ENCODE data around the gene PRKCZ.
"Not testable (repeated sequence)": the region's sequence is repeated elsewhere in the genome, so short reads cannot be mapped to it uniquely, and the experiment has no call there.

Gene PRKCZ

DNA sequence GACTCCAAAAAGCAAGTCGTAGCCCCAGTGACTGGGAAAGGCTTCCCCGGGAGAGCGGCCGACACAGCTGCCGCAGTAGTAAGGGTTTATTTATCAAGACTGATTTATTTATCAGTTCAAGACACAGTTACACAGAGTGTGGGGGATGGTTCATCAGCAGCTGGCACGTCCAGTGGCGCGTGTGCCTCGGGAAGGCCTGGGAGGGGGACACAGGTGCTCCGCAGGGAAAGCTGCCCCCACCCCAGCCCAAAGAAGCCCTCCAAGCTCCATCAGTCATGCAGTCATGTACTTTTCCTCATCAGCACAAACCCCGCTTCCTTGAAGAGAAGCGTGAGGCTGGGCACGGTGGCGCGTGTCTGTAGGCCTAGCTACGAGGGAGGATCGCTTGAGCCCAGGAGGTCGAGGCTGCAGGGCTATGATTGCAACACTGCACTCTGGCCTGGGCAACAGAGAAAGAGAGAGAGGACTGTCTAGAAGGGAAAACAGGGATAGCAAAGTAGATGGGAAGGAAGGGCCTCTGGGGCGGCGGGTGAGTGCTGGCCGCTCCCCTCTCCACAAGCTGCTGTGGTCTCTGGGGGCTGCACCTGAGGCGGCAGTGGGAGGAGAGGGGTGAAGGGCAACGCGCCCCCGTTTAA is 53.2 kb downstream of the PRKCZ start:
- no peak for DNase-seq (ENCODE audit: low read depth)

DNA sequence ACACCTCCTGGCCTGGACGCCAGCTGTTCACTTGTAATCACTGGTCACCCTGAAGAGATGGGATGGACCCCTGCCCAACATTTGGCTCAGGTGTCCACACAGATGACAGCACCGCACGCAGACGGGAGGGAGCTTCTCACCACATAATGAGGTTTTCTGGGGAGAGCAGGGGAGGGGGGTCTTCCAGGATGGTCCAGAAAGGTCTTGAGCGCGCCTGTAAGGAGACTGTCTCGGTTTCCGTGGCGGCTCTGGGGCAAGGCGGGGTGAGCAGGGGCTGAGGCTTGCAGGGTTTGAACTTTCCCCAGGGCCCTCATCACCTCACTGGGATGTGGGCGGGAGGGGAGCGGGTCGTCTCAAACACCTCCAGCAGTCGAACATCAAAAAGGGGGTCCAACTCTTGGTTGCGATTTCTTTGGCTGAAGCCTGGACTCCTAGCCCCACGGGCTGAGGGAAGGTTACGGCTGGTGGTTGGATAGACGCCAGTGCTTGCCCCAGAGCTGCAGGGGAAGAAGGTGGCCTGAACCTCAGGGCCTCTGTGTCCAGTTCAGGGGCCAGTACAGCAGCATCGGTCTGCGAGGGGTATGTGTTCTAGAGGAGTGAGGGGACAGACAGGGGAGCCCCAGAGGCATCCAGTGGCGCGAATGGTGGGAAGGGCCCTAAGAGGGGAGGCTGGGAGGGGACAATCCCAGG is 53.8 kb downstream of the PRKCZ start:
- DNase-seq (ENCODE audit: low read depth) = no peak

DNA sequence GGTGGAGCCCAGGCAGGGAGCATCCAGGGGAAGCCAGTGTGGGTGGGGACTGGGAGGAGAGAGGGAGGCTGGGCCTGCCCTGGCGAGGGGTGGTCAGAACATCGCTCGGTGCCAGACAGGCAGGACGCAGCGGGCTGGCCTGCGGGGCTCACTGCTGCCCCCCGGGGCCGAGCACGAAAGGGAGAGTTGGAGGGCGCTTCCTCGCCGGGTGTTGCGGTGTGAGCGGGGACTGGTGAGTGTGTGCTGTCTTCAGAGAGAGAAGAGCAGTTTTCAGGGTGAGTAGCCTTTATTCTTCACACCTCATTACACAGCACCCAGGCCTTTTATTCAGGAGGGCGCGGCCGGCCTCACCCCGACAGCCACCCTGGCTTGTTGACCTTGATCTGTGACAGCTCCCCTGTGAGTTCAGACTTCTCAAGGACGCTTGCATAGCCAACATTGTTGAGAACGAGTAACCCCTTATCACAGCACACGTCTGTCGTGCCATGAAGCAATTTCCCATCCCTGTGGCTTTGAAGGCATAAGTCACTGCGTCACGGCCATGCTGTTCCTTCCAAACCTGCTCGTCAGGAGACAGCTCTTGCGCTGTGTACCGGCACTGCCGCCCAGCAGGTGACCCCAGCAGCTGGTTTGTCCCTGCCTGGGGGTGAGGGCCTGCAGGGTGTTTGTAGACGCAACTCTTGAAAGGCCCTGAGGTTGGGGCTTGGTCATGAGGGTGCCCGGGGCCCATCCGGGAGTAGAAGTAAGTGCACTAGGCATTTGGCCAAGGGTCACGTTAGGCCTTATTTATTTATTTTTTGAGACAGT is 54.6 kb downstream of the PRKCZ start:
- DNase-seq (ENCODE audit: low read depth) = no peak

DNA sequence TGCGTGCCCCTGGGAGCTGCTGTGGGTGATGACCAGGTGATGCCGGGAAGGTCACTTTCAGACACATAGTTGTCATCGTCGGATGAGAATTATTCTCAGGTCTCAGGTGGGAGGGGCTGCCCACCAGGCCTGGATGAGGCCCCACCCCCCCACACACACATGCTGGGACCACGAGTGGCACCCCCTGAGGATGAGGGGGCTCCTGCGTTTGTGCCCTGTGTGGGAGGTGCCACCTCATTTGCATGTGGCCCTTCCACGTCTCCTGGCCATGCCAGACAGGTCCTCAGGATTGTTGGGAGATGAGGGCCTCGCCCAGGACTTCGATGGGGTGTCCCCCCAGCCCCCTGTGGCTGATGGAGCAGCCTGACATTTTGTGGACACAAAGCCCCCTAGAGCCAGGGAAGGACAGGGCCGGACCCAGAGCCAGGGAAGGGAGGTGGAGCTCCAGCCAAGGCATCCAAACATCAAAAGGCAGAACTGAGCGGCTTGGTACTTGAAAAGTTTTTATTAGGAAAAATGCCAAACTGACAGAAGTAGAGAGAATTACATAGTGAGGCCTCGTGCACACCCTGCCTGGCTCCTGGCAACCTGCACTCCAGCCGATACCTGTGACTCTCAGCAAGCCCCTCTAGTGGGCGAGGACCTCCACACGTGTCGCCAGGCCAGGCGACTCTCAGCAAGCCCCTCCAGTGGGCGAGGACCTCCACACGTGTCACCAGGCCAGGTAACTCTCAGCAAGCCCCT is 55.7 kb downstream of the PRKCZ start:
- no peak for DNase-seq (ENCODE audit: low read depth)

DNA sequence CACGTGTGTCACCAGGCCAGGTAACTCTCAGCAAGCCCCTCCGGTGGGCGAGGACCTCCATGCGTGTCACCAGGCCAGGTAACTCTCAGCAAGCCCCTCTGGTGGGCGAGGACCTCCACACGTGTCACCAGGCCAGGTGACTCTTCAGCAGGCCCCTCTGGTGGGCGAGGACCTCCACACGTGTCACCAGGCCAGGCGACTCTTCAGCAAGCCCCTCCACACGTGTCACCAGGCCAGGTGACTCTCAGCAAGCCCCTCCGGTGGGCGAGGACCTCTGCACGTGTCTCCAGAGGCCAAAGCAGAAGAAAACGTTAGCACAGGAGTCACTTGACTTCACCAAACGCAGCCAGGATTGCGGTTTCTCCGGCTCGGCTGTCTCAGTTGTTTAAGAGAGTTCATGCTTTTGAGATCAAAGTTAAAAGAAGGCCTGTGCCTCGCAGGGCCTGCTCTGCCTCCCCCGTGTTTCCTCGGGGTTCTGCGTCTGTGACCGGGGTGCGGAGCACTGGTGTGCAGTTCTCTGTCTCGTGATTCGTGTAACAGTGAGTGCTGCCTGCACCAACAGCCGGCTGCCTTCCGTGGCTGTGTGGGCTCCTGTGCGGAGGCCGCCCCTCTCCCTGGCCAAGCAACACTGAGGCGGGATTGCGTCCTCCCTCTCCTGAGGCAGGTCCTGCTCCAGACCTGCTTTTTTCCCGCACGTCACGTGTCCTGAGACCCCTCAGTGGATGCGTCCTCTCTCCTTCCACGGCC is 56.6 kb downstream of the PRKCZ start:
- no peak for DNase-seq (ENCODE audit: low read depth)

DNA sequence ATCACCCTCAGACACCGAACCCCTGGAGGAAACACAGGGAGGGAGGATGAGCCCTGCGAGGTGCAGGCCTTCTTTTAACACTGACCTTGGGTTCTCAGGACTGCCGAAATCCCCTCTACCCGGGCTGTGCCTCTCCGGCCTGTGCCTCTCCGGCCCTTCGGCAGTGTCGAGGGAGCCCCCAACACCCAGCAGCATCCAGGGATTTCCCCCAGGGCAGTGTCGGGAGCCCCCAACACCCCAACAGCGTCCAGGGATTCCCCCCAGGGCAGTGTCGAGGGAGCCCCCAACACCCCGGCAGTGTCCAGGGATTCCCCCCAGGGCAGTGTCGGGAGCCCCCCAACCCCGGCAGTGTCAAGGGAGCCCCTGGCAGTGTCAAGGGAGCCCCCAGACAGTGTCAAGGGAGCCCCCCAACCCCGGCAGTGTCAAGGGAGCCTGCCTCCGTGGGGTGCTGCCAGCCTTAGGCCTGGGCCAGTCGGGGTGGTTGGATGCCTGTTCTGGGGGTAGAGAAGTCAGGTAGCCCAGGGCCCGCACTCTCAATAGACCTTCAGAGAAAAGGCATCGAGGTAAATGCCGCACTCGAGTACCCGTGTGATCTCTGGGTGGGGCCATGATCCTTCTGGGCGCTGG is 57.5 kb downstream of the PRKCZ start:
- no peak for DNase-seq (ENCODE audit: low read depth)

DNA sequence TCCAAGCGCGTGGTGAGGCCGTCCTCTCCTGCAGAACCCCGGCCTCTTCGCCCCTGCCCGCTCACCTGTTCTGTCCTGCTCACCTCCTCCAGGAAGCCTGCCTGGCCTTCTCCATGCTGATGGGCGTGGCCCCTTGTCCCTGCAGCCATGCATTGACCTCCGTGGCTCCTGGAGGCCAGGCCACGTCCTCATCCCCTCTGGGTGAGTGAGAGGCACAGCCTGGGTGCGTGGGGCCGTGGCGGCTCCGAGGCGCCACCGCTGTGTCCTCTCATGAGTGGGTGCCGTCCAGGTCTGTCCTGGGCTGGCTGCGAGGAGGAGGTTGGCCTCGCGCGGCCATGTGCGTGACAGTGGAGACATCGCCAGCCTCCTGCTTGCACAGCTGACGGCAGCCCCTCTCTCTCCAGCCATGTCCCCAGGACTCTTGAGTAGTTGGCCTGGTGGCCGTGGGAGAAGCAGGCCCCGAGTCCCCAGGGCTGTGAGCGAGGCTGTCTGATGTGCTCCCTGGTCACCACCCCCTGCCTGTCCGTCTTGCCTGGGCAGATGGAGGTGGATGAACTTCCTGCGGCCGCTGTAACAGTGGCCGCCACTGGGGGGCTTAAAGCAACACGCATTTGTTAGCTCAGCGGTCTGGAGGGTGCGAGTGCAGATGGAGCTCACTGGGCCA is 58.1 kb downstream of the PRKCZ start:
- no peak for DNase-seq (ENCODE audit: low read depth)

DNA sequence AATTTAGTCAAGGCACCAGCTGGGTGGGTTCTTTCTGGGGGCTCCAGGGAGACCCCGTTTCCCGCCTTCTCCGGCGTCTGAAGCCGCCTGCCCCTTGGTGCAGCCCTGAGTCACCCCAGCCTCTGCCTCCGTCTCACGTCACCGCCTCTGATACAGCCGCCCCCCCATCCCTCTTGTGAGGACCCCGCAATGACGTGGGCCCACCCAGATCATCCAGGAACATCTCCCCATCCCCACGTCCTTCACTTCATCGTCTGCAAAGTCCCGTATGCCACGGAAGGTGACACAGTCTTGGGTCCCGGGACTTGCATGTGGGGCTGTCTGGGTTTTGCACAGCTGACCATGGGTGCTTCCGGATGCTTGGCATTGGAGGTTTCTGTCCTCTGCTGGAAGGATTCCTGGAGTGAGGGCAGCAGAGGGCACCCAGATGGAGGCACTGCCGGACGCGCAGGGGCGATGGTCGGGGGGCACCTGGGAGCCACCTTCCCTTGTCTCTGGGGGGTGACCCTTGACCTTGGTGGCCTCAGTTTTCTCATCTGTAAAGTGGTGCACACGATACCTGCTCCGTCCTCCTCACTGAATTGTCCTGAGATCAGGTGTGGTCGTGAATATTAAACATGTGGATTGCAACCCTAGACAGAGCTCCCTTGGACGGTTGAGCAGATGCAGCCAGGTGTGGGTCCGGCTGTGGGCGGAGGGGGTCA is 58.8 kb downstream of the PRKCZ start:
- DNase-seq (ENCODE audit: low read depth) = no peak

DNA sequence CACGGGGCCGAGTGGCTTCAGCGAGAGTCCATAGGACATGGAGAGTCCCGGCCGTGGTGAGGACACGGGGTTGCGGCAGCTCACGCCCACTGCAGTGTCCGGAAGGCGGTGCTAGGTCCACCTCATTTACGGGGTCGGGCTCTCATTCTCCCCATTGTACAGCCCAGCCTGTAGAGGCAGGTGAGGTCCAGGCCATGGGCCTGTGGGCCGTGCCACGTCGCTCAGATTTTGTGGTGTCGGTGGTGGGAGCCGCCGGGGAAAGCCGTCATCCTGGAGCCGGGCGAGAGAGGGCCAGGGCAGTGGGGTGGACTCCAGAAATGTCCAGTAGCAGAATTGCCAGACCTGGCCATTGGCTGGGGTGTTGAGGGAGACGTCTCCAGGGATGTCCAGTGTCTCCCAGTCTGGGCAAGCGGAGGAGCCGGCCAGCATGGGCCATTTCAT is 59.4 kb downstream of the PRKCZ start:
- DNase-seq (ENCODE audit: low read depth) = no peak

DNA sequence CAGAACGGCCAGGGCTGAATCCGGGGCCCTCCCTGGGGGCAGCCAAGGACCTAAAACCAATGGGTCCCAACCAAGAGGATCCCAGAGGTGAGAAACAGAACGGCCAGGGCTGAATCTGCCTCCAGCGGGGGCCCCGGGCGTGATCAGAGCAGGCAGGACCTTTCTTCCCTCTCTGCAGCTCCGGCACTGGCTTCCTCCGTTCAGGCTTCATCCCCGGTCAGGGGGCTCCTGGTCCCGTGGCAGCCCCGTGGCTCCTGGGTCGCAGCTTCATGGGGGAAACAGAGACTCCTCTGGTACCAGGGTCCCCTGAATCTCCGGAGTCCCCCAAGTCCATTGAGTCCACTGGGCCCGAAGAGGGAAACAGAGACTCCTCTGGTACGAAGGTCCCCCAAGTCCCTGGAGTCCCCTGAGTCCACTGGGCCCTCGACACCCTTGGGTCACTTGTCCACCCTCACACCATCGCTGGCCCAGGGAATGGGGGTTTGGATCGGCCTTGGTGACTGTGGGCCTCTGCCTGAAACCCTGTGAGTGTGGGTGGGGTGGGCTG is 60.1 kb downstream of the PRKCZ start:
- no peak for DNase-seq (ENCODE audit: low read depth)

DNA sequence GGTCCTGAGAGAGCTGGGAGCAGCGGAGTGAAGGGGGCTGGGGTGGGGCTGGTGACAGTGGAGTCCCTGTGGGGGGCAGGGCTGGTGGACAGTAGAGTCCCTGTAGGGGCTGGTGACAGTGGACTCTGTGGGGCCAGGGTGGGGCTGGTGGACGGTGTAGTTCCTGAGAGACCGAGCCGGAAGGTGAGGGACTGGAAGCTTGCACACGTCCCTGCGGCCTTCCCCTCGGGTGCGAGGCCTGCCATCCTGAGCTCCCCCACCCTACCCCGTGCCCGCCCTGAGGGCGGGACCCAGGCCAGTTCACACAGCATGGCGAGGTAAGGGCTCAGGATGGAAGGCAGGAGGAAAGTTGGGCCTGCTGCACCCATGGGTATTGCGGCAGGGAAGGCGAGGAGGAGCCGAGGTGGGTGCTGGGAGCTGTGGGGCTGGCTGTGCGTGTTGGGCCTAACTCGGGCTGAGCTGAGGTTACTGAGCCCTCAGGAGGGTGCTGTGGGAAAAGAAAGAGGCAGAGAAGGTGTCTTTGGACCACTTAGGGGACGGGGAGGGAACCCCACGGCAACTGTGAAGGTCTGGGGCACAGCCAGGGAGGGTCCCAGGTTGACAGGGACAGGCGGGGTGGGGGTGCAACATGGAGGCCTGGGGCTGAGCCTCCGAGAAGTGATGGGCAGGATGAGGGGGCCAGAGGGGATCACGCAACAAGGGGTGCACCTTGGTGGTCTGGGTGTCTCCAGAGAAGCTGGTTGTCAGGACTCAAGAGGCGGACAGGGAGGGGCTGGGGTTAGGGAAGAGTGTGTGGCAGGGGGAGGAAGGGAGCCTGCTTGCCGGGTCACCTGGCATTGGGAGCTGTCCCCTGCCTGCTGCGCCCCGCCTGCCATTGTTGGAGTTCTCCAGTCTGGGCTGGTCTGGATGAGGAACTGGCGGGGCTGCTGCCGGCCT is 60.8 kb downstream of the PRKCZ start:
- no peak for DNase-seq (ENCODE audit: low read depth)

DNA sequence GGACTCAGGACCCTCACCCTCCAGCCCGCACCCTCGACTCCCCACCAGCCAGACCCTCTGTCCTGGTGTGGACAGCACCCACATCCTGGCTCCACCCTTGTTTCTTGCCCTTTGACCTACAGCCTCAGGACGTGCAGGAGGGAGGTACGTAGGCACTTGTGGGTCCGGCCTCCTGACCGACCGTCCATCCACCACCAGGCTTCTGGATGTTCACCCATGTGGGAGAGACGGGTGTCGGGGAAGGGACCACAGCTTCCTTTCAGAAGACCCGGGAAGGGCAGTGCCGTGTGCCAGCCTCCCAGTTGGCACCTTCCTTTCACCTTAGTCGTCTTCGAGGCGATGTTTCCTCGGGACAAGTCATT is 61.4 kb downstream of the PRKCZ start:
- DNase-seq (ENCODE audit: low read depth) = no peak

DNA sequence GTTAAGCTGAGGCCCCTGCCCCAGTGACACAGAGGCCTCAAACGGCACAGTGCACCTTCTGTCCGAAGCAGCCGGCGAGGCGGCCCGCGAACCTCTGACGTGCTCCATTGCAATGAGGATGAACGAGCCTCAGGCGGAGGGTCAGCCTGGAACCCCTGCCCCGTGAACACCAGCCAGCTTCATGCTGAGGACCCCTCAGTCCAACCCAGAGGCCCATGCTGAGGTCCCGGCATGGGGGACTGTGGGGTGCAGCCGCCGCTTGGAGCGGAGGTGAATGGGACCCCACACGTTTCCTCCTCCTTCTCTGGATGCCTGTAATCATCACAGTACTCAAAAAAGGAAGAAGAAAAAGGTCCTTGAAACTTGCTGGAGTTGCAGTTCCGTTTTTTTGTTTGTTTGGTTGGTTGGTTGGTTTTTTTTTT is 62.1 kb downstream of the PRKCZ start:
- DNase-seq (ENCODE audit: low read depth) = no peak

DNA sequence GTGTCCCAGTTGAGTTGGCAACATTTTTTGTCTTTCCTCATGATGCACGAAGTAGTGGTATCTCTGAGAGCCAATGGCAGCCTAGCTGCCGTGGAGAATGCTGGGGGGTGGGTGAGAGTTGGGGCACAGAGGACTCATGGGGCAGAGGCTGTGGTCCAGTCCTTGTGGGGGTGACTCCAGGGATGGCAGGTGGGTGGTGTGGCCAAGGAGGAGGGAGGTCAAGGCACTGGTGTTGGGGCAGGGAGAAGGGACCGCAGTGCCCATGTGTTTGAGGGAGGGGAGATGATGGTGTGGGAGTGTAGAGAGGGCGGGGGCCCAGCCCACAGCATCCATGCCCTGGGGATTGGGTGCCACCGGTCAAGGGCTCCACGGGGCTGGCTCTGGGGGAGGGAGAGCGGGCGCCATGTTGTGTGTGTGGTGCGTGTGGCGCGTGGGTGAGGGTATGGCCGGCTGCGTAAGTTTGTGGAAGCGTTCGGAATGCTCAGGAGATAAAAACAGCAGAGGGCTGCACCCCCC is 63.5 kb downstream of the PRKCZ start:
- DNase-seq (ENCODE audit: low read depth) = no peak

DNA sequence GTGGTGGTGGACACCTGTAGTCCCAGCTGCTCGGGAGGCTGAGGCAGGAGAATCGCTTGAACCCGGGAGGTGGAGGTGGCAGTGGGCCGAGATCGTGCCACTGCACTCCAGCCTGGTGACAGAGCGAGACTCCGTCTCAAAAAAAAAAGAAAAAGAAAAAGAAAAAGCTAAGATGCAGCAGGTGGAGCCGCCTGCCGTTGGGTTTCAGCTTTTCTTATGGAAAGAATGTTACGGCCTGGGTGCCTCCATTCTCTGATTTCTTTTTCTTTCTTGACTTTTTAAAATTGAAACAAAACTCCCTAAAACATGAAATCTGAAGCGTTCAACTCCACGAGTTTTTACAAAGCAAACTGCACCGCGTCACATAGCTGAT is 64.4 kb downstream of the PRKCZ start:
- not testable (repeated sequence) for DNase-seq (ENCODE audit: low read depth)

DNA sequence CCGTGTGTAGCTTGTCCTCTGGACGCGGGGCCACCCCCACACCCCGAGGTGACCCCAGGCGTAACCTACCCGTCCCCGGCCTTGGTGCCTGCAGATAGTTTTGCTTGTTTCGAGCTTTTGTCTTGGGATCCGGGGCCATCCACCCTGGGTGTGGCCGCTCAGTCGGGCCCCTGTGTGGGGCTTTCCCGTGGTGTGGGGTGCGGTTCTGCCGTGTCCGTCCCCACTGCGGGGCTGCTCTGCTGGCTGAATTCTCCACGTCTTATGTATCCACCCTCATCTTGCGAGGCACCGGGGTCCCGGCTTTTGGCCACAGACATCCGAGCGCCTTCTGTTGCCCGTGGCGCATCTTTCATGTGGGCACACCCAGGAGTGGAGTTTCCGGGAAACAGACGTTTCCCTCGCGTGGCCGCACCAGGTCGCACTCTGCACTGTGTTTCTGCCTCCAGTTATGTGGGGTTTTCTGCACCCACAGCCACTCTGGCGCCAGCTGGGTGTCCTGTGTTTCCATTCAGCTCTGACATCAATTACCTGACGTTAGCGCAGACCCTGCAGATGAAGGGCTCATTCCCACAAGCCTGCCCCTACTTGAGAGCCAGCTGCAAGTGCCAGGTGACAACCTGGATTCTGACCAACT is 64.9 kb downstream of the PRKCZ start:
- DNase-seq (ENCODE audit: low read depth) = no peak

DNA sequence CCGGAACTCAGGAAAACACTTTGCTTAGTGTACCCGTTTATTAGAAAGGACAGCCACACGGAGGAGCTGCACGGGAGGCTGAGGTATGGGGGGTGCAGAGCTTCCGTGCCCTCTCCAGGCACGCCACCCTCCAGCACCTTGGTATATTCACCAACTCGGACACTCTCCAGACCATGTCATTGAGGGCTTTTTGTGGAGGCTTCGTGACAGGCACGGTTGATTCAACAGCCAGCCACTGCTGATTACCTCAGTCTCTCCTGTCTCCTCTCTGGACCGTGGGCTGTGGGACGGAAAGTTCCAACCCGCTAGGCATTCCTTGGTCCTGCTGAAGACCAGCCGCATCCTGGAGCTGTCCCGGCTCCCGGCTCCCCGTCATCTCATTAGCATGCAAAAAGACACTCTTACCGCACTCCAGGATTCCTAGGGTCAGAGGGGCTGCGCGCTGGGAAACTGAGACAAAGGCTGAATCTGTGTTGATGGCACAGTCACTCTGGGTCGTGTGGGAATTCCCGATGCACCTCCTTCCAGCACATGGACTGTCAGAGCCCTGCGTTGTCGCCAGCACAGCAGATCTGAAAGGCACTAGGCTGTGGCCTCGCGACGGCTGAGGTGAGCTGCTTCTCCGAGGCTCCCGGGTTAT is 65.6 kb downstream of the PRKCZ start:
- no peak for DNase-seq (ENCODE audit: low read depth)

DNA sequence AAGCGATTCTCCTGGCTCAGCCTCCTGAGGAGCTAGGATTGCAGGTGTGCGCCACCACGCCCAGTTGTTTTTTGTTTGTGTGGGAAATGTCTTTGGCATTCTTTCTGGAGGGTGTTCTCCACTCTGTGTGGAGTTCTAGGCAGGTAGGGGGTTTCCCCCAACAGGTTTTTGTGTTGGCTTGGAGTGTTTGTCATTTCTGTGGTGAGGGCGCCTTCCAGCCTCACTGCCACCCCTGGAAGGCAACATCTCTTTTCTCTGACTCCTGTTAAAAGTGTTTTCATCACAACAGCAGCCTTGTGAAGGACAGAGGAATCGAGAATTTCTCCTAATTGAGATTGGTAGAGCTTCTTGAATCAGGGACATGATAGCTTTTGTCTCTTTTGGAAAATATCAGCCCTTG is 69.7 kb downstream of the PRKCZ start:
- DNase-seq (ENCODE audit: low read depth) = no peak
